Fibroblast of lung (primary cell): ENCODE measurements around the gene TEDC1. TPM values are rescaled to one million over a fixed set of nuclear protein-coding genes. Genes with fewer than 3 reads are reported as not detected.
A peak's percentile ranks its signal among the peaks of the same experiment; 100 is the strongest.

ENCODE experiments used
- DNase-seq, 2 donors: peaks; one replicate each; pipeline versions ENCODE4 v3.0.0 to v3.0.0-alpha.2; 2010; ENCODE audit warnings: low read depth in 2 of 2
- H2AFZ ChIP-seq: 2 replicates; pipeline ENCODE4 v1.5.1; 2012; ENCODE audit warnings: low read length, control low read depth, inconsistent platforms
- H3K27ac ChIP-seq: 2 replicates; pipeline ENCODE4 v1.5.1; 2011; ENCODE audit warnings: low read length, control low read depth; ENCODE audit not compliant: insufficient read depth
- H3K27me3 ChIP-seq: 2 replicates; pipeline ENCODE4 v1.5.1; 2011; ENCODE audit warnings: mild to moderate bottlenecking, low read length; ENCODE audit not compliant: control insufficient read depth, insufficient read depth
- H3K36me3 ChIP-seq: 2 replicates; pipeline ENCODE4 v1.5.1; 2011; ENCODE audit warnings: low read length; ENCODE audit not compliant: control insufficient read depth, insufficient read depth
- H3K4me1 ChIP-seq: 2 replicates; pipeline ENCODE4 v1.5.1; 2011; ENCODE audit warnings: low read length; ENCODE audit not compliant: control insufficient read depth, insufficient read depth; ENCODE audit errors: extremely low read depth
- H3K4me2 ChIP-seq: 2 replicates; pipeline ENCODE4 v1.5.1; 2011; ENCODE audit warnings: low read length, control low read depth; ENCODE audit not compliant: insufficient read depth; ENCODE audit errors: extremely low read depth
- H3K4me3 ChIP-seq, 4 experiments: fragments of 200-600 bp in 1 of 4; sonication (generic) in 1 of 4; replicated peaks in 1 of 4; 2 replicates each; pipeline ENCODE4 v1.5.1; 2011 to 2016; ENCODE audit warnings: low read length in 4 of 4, low read depth in 3 of 4, mild to moderate bottlenecking in 3 of 4, control low read depth in 2 of 4, inconsistent platforms in 1 of 4, mixed read lengths in 1 of 4; ENCODE audit not compliant: insufficient read depth in 1 of 4; ENCODE audit errors: control extremely low read depth in 1 of 4
- H3K79me2 ChIP-seq: 2 replicates; pipeline ENCODE4 v1.5.1; 2012; ENCODE audit warnings: mild to moderate bottlenecking, low read length, inconsistent platforms; ENCODE audit not compliant: control insufficient read depth, insufficient read depth
- H3K9ac ChIP-seq: 2 replicates; pipeline ENCODE4 v1.5.1; 2011; ENCODE audit warnings: mild to moderate bottlenecking, low read length, control low read depth; ENCODE audit not compliant: insufficient read depth
- H3K9me3 ChIP-seq: 2 replicates; pipeline ENCODE4 v1.5.1; 2012; ENCODE audit warnings: low read depth, low read length; ENCODE audit not compliant: control insufficient read depth, insufficient read depth
- H4K20me1 ChIP-seq: 2 replicates; pipeline ENCODE4 v1.5.1; 2011; ENCODE audit warnings: low read length; ENCODE audit not compliant: control insufficient read depth, insufficient read depth; ENCODE audit errors: extremely low read depth
- EZH2 ChIP-seq: IDR thresholded peaks from 2 replicates; pipeline ENCODE4 v1.5.1; 2012; ENCODE audit warnings: low read length, control low read depth, mild to moderate bottlenecking; ENCODE audit errors: missing control alignments
- polyA minus RNA-seq: library from RNA; depleted of rRNA, polyadenylated mRNA; stranded (reverse); fragments of >200 nt; gene quantifications from 2 replicates; pipeline ENCODE4 v1.2.3, GENCODE V29; 2011; ENCODE audit warnings: low replicate concordance
- polyA plus RNA-seq, 2 donors: library from polyadenylated mRNA; depleted of rRNA in 1 of 2; stranded (reverse) in 1 of 2; unstranded in 1 of 2; fragments of >200 nt; gene quantifications; 2 replicates each; pipeline ENCODE4 v1.2.1, GENCODE V29; 2011 to 2012; ENCODE audit warnings: missing spikeins in 1 of 2
- total RNA-seq: library from RNA; depleted of rRNA; stranded (reverse); fragments of >200 nt; gene quantifications from 2 replicates; pipeline ENCODE4 v1.2.1, GENCODE V29; 2014
- TF ChIP-seq, protein P1 (sequence below), 2 donors: IDR thresholded peaks in 1 of 2; conservative IDR thresholded peaks in 1 of 2; 1 replicate in 1 of 2; 2 replicates in 1 of 2; pipeline ENCODE4 v1.5.1; 2011 to 2012; ENCODE audit warnings: low read length in 2 of 2, control low read depth in 1 of 2, inconsistent platforms in 1 of 2, low read depth in 1 of 2, mild to moderate bottlenecking in 1 of 2

Gene TEDC1, protein sequence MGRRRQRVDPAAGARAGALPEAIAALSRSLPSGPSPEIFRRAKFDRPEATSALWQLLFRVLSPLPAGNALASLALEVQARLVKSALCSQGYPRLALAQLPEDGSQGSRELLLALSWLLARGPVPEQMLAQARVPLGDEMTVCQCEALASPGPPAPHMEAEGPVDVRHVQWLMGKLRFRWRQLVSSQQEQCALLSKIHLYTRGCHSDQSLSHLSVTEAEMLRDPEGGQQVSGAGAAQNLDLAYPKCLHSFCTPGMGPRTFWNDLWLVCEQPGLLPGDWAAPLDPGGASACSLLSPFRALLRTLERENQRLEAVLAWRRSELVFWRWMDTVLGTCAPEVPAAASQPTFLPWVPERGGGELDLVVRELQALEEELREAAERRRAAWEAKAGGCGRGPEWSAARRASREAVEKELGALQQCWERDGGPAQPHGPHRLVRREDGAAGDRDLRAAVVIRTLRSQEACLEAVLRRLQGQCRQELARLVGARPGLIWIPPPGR
- 1.0 and 2.5 TPM in 2 replicates for total RNA-seq
- polyA plus RNA-seq: 0.69 and 2.1 TPM in 2 replicates
- 1.9 and 8.9 TPM in 2 replicates for polyA plus RNA-seq (2012)
- polyA minus RNA-seq: 0.94 and 2.7 TPM in 2 replicates

DNA sequence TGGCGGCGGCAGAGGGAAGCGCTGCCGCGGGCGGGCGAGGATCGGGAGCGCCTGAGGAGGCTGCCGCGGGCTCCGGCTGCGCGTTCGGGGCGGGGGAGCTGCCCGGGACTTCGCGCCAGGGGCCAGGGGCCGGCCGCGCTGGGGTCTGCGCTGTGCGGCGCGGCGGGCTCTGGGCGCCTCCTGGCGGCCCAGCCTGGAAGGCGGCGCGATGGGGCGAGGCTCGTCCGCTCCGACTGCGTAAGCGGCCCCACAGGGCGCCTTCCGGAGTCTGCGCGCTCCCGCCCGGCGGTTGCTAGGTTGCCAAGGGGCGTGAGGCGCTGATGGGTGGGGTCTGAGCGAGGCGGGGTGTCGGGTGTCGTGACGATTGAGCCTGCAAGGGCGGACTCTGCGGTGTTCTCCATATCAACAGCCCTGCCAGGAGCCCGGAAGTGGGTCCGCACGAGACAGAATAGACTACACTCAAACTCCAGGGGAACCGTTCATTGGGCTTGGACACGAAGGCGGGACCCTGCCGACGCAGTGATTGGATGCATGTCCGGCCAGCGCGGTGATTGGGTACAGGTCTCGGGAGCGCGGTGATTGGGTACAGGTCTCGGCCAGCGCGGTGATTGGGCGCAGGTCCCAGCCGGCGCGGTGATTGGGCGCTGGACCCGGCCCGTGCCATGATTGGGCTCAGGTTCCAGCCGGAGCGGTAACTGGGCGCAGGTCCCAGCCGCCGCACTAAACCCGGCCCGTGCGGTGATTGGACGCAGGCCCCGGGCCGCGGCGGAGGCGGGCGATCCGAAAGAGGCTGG is at the start of gene TEDC1:
TSS of gene TEDC1 (plus strand) at position 675 of the 794 bp plus-strand sequence. CDS start 130 bp downstream, outside the sequence.
- peak within 1 kb of the TSS; percentile 62 for H2AFZ ChIP-seq
- TF ChIP-seq, protein P1, sequence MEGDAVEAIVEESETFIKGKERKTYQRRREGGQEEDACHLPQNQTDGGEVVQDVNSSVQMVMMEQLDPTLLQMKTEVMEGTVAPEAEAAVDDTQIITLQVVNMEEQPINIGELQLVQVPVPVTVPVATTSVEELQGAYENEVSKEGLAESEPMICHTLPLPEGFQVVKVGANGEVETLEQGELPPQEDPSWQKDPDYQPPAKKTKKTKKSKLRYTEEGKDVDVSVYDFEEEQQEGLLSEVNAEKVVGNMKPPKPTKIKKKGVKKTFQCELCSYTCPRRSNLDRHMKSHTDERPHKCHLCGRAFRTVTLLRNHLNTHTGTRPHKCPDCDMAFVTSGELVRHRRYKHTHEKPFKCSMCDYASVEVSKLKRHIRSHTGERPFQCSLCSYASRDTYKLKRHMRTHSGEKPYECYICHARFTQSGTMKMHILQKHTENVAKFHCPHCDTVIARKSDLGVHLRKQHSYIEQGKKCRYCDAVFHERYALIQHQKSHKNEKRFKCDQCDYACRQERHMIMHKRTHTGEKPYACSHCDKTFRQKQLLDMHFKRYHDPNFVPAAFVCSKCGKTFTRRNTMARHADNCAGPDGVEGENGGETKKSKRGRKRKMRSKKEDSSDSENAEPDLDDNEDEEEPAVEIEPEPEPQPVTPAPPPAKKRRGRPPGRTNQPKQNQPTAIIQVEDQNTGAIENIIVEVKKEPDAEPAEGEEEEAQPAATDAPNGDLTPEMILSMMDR (conservative IDR thresholded peaks at IDR 0.05 in 1 of 2, IDR thresholded peaks at IDR 0.05 in 1 of 2; ENCODE audit: low read depth in 1 of 2, low read length in 2 of 2): peak; percentile 44 to 52
- TF ChIP-seq EZH2: peak; percentile 55
- H3K9ac ChIP-seq: peak within 1 kb of the TSS; percentile 88
- peak; percentile 100 for DNase-seq
- peak within 1 kb of the TSS; percentile 92 for H3K4me2 ChIP-seq
- no peaks in the 10 kb centered on the region for H3K36me3 ChIP-seq
- peak within 1 kb of the TSS; percentile 47 to 70 (median 65) for H3K4me3 ChIP-seq
- H3K27ac ChIP-seq: peak within 1 kb of the TSS; percentile 90
- peaks cover 18% of the 10 kb centered on the region for H3K27me3 ChIP-seq
- no peaks in the 10 kb centered on the region for H3K9me3 ChIP-seq
- H4K20me1 ChIP-seq: no peaks in the 10 kb centered on the region
- peaks cover 4% of the 10 kb centered on the region for H3K4me1 ChIP-seq
- peaks cover 3% of the 10 kb centered on the region for H3K79me2 ChIP-seq

DNA sequence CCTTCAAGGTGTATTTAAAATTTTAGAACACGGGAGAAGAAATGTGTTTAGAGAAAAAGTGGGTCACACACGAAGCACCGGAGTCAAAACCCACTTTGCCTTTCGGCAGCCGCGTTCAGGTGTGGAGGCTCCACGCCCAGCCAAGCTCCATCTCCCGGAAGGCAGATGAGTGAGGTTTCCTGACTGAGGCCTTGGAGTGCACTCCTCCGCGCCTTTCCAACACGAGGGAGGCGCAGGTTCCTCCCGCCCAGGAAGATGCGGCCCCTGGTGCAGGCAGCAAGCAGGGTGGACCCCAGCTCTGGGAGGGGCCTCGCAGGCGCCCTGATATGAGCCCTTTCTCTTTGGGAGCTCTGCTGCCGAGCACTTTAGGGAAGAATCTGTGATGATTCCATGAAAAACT is 48.9 kb upstream of the TEDC1 start:
- H3K27me3 ChIP-seq: no peaks in the 10 kb centered on the region
- H2AFZ ChIP-seq: no peak overlapping the region
- H3K4me3 ChIP-seq: no peak overlapping the region
- H3K4me1 ChIP-seq: no peaks in the 10 kb centered on the region
- H3K4me2 ChIP-seq: no peak overlapping the region
- H3K36me3 ChIP-seq: peaks cover 6% of the 10 kb centered on the region
- no peak for DNase-seq
- H3K27ac ChIP-seq: no peak overlapping the region
- H3K9me3 ChIP-seq: no peaks in the 10 kb centered on the region
- peaks cover 22% of the 10 kb centered on the region for H3K79me2 ChIP-seq
- H3K9ac ChIP-seq: no peak overlapping the region
- TF ChIP-seq EZH2: no peak
- TF ChIP-seq, protein P1 (conservative IDR thresholded peaks at IDR 0.05 in 1 of 2, IDR thresholded peaks at IDR 0.05 in 1 of 2; ENCODE audit: low read depth in 1 of 2, low read length in 2 of 2): no peak
- H4K20me1 ChIP-seq: no peaks in the 10 kb centered on the region

DNA sequence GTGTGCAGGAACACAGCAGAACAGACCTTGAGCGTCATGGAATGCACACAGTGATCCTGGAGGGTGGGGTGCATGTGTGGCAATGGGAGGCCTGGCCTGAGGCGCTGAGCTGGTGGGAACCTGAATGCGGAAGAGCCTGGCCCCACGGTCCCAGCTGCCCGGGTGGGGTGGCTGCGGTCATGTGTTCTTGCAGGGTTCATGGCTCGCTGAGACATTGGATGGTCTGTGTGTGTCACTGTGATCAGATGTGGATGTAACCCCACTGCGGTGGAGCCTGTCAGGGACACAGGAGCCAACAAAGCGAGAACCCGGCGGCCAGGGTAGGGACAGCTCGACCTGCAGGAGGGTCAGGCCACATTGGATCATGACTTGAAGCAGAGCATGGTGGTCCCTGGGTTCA is 48.2 kb upstream of the TEDC1 start:
- Histone ChIP-seq H3K4me1 (no peaks in the 10 kb centered on the region), H2AFZ (no peak overlapping the region), H3K79me2 (peaks cover 15% of the 10 kb centered on the region), H3K27ac (no peak overlapping the region), H4K20me1 (no peaks in the 10 kb centered on the region), H3K9me3 (no peaks in the 10 kb centered on the region), H3K9ac (no peak overlapping the region), H3K27me3 (no peaks in the 10 kb centered on the region), H3K4me2 (no peak overlapping the region), H3K36me3 (peaks cover 3% of the 10 kb centered on the region), H3K4me3 (no peak overlapping the region)
- no peak for TF ChIP-seq EZH2
- TF ChIP-seq, protein P1 (conservative IDR thresholded peaks at IDR 0.05 in 1 of 2, IDR thresholded peaks at IDR 0.05 in 1 of 2; ENCODE audit: low read depth in 1 of 2, low read length in 2 of 2): no peak
- DNase-seq: no peak
